ENCODE results near the gene MAML2.

GRCh38 chr11:96173422-96173821 lies 169.6 kb downstream of the MAML2 start:
- TF ChIP-seq, protein P1, sequence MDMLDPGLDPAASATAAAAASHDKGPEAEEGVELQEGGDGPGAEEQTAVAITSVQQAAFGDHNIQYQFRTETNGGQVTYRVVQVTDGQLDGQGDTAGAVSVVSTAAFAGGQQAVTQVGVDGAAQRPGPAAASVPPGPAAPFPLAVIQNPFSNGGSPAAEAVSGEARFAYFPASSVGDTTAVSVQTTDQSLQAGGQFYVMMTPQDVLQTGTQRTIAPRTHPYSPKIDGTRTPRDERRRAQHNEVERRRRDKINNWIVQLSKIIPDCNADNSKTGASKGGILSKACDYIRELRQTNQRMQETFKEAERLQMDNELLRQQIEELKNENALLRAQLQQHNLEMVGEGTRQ (IDR thresholded peaks at IDR 0.05; ENCODE audit: low read length): no peak
- no peak for TF ChIP-seq HDAC2 (IDR thresholded peaks at IDR 0.05; ENCODE audit: borderline replicate concordance in 1 of 2, low read depth in 2 of 2, low read length in 2 of 2)
- no peak for TF ChIP-seq YY1 (IDR thresholded peaks at IDR 0.05; ENCODE audit: low read depth, low read length)
- TF ChIP-seq CTCF (IDR thresholded peaks at IDR 0.05; ENCODE audit: control extremely low read depth in 1 of 3, insufficient read depth in 1 of 3, low read depth in 1 of 3, low read length in 3 of 3): no peak
- no peak for TF ChIP-seq E2F6 (IDR thresholded peaks at IDR 0.05)
- TF ChIP-seq TAF1 (IDR thresholded peaks at IDR 0.05; ENCODE audit: low read depth, low read length): no peak
- TF ChIP-seq BCL11A (IDR thresholded peaks at IDR 0.05; ENCODE audit: low read depth in 2 of 2, low read length in 2 of 2): no peak
- TF ChIP-seq POLR2A (IDR thresholded peaks at IDR 0.05; ENCODE audit: control extremely low read depth in 1 of 2, low read depth in 2 of 2, low read length in 2 of 2): no peak
- no peak for TF ChIP-seq GABPA (IDR thresholded peaks at IDR 0.05; ENCODE audit: borderline replicate concordance, insufficient read depth, low read length)
- TF ChIP-seq EZH2 (IDR thresholded peaks at IDR 0.05; ENCODE audit: low read depth, low read length, severe bottlenecking): no peak
- no peak for TF ChIP-seq SP1 (IDR thresholded peaks at IDR 0.05; ENCODE audit: low read depth, low read length)
- TF ChIP-seq ATF3 (IDR thresholded peaks at IDR 0.05; ENCODE audit: insufficient read depth, low read depth, low read length): no peak
- no peak for TF ChIP-seq POLR2AphosphoS5 (IDR thresholded peaks at IDR 0.05; ENCODE audit: low read depth, low read length)
- TF ChIP-seq HDAC6 (IDR thresholded peaks at IDR 0.05; ENCODE audit: low read depth, low read length): no peak
